Activated CD4-positive, alpha-beta T cell treated with anti-CD3 and anti-CD28 coated beads, Interleukin-2, amount 50 U/mL, for 16 hours (primary cell): ENCODE results near the gene TEX11.
"Not testable (repeated sequence)": the region's sequence is repeated elsewhere in the genome, so short reads cannot be mapped to it uniquely, and the experiment has no call there.

Experiments used
- DNase-seq: peaks from one replicate; pipeline ENCODE4 v3.0.0-alpha.2; 2020

The TEX11 gene

DNA sequence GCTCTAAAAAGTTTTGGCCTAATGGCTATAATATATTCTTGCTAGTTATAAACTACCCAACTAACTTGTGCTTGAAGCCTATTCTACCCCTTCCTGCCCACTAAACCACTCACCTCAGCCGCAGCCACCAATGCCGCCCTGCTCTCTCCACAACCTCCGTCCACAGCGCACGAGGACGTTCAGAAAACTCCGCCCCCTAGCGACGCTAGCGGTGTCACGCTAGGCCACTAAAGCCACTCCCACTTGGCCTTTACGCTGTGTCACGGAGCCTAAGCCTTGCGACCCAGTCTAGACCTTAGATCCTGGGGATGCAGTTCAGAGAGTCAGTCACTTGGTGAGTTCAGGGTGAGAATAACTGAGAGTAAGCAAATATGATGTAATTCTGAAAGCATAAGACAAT lies at the start of gene TEX11:
TEX11 (minus strand) TSS at position 171 of the 400 bp plus-strand sequence. CDS start 922 bp downstream, outside the sequence.
- DNase-seq: no peak

DNA sequence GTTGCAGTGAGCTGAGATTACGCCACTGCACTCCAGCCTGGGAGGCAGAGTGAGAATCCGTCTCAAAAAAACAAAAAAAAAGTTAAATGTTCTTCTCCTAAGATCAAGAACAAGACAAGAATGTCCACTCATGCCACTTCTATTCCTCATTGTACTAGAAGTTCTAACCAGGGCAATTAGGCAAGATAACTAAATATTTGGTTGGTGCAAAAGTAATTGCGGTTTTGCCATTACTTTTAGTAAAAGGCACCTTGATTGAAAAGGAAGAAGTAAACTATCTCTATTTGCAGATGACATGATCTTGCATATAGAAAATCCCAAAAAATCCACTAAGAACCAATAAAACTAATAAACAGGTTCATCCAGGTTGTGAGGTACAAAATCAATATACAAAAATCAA lies 46.4 kb upstream of the TEX11 start:
- DNase-seq: no peak

DNA sequence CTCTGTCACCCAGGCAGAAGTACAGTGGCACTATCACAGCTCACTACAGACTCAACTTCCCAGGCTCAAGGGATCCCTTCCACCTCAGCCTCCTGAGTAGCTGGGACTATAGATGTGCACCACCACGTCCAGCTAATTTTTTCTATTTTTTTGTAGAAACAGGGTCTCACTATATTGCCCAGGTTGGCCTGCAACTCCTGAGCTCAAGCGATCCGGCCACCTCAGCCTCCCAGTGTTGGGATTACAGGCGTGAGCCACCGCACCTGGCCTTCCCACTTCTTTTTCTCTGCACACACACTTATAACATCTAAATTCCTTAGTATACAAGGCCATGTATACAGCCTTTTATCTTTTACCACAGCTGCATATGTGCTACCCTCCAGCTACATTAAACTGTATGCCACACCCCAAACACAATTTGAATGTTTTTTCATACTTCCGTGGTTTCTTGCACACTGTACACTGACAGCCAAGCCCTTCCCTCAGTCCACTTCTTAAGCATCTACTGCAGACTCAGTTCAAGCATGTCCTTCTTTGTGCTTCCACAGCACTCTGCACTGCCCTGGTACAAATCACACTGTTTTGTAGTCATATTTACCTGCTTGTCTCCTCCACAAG lies 15.9 kb upstream of the TEX11 start:
- no peak for DNase-seq

DNA sequence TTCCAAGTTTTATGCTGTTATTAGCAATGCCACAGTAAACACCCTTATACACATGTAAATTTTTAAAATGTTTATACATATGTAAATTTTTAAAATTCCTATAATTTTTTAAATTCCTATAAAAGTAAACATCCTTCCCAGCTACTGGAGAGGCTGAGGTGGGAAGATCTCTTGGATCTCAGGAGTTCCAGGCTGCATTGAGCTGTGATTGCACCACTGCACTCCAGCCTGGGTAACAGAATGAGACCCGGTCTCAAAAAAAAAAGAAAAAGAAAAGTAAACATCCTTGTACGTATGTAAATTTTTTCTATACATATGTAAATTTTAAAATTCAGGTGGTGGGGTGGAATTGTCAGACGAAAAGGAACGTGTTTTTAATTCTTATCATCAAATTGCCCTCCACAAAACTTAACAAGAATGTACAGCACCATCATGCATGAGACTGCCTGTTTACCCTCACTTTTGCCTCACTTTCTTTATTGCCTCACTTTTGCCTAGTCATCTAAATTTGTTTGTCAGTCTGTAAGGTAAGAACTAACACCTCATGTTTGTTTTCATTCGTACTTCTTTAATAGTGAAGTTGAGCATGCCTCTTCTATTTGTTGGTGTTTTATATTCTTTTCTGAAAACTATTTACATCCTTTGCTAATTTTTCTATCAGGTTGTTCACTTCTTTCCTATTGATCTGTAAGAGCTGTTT lies 14.4 kb upstream of the TEX11 start:
- no peak for DNase-seq

DNA sequence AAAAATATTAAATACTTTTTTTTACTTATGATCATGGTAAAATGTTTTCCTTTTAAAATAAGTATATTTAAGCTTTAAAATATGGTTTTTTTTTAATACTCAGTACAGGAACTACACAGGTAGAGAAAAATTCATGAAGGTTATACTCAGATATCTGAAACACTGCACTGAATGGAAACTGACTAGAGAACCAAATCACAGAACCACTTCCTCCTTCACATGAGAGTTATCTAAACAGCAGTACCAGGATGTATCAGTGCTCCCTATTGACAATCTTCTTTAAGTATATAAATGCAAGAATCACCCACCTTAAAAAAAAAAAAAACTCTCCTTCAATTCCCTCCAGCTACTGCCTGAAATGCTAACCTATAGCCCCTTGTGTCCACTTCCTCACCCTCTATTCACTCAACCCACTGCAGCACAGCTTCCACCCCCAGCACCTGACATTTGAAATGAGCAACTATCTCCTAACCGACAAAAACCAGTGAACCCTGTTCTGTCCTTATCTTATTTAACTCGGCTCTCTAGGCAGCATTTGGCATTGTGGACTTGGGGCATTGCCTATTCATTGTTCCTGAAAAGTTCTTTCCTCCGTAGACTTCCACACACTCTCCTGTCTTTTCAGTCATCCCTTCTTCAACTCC lies 13.3 kb upstream of the TEX11 start:
- no peak for DNase-seq

DNA sequence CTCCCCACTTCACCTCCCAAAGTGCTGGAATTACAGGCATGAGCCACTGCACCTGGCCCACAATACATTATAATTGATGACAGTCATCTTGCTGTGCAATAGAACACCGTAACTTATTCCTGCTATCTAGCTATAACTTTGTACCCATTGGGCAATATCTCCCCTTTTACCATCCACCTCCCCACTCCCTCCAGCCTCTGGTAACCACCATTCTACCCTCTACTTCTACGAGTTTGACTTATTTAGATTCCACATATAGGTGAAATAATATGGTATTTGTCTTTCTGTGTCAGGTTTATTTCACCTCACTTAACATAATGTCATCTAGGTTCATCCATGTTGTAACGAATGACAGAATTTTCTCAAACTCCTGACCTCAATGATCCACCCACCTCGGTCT lies 8.2 kb upstream of the TEX11 start:
- DNase-seq: no peak

DNA sequence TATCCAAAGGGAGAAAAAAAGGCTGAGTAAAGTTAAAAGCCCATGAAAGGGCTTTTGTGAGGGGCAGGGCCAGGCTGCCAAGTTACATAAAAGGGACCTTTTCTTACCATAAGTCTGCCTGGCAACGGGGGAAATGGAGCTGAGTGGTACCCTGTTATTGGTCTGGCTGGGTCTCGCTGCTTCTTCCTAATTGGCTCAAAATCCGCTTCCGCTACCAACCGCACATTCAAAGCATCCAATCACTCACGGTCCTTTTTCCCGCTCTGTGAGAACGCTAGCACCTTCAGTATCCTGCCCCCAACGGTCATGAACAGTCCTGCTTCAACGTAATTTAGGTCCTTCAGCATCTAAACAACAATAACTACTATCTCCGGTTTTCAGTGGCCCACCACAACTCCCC lies 611 bp downstream of the TEX11 start:
- DNase-seq: no peak

DNA sequence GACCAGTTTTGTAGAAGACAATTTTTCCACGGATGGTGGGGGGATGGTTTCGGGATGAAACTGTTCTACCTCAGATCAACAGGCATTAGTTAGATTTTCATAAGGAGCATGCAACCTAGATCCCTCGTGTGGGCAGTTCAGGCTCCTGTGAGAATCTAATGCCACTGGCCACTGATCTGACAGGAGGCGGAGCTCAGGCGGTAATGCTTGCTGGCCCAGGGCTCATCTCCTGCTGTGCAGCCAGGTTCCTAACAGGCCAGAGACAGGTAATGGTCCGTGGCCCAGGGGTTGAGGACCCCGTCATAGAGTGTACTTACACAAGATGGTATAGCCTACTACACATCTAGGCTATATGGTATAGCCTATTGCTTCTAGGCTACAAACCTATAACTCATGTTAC lies 7.0 kb downstream of the TEX11 start:
- DNase-seq: no peak

DNA sequence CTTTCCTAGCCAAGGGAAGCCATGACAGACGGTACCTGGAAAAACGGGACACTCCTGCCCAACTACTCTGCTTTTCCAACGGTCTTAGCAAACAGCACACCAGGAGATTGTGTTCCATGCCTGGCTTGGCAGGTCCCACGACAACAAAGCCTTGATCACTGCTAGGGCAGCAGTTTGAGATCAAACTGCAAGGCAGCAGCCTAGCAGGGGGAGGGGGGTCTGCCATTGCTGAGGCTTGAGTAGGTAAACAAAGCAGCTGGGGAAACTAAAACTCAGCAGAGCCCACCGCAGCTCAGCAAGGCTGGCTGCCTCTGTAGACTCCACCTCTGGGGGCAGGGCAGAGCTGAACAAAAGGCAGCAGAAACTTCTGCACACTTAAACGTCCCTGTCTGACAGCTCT lies 18.1 kb downstream of the TEX11 start:
- DNase-seq: not testable (repeated sequence)

DNA sequence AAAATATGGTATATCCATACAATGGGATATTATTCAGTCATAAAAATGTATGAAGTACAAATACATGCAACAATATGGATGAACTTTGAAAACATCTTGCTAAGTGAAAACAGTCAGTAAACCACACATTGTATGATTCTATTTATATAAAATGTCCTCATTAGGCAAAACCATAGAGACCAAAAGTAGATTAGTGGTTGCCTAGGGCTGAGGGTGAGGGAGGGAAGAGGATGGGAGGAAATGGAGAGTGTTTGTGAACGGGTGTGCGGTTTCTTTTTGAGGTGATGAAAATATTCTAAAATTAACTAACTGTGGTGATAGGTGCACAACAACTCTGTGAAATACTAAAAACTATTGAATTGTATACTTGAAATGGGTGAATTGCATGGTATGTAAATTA lies 29.6 kb downstream of the TEX11 start:
- DNase-seq: no peak

DNA sequence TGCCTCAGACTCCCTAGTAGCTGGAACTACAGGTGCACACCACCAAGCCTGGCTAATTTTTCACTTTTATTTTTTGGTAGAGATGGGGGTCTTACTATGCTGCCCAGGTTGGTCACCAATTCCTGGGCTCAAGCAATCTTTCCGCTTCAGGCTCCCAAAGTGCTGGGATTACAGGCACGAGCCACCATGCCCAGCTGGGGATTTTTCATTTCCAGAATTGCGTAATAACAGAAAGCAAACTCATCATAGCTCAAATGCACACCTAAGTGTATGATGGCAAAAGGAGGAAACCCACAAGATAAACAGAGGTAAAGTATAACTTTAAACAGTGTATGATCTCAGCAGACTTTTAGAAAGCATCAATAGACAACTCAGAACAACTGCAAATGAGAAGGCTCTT lies 56.2 kb downstream of the TEX11 start:
- no peak for DNase-seq

DNA sequence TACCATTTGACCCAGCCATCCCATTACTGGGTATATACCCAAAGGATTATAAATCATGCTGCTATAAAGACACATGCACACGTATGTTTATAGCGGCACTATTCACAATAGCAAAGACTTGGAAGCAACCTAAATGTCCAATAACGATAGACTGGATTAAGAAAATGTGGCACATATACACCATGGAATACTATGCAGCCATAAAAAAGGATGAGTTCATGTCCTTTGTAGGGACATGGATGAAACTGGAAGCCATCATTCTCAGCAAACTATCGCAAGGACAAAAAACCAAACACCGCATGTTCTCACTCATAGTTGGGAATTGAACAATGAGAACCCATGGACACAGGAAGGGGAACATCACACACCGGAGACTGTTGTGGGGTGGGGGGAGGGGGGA lies 64.4 kb downstream of the TEX11 start:
- DNase-seq: not testable (repeated sequence)

DNA sequence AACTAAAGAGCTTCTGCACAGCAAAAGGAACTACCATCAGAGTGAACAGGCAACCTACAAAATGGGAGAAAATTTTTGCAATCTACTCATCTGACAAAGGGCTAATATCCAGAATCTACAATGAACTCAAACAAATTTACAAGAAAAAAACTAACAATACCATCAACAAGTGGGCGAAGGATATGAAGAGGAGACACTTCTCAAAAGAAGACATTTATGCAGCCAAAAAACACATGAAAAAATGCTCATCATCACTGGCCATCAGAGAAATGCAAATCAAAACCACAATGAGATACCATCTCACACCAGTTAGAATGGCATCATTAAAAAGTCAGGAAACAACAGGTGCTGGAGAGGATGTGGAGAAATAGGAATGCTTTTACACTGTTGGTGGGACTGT lies 64.9 kb downstream of the TEX11 start:
- DNase-seq: not testable (repeated sequence)

DNA sequence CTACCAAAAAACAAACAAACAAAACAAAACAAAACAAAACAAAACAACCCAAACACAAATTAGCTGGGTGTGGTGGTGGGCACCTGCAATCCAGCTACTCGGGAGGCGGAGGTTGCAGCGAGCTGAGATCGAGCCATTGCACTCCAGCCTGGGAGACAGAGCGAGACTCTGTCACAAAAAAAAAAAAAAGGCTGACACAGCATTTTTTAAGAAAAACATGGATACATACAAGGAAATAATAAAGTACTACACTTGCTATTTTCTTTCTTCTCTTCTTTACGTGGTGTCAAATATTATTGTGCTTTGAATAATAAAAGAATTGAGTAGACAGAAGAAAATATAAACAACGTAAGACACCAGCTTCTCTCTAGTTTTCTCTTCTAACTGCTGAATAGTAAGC lies 73.9 kb downstream of the TEX11 start:
- DNase-seq: no peak

DNA sequence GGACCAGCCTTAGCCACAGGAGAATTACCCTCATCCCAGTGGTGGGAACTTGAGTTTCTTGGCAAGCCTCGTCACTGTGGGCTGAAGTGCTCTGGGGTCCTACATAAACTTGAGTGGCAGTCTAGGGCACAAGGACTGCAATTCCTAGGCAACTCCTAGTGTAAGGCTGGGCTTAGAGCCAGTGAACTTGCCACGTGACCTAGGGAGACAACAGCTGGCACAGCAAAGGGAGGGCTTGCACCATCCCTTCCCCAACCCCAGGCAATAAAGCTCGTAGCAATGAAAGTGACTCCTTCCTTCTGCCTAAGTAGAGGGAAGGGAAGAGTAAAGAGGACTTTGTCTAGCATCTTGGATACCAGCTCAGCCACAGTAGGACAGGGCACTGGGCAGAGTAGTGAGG lies 81.8 kb downstream of the TEX11 start:
- DNase-seq: no peak

DNA sequence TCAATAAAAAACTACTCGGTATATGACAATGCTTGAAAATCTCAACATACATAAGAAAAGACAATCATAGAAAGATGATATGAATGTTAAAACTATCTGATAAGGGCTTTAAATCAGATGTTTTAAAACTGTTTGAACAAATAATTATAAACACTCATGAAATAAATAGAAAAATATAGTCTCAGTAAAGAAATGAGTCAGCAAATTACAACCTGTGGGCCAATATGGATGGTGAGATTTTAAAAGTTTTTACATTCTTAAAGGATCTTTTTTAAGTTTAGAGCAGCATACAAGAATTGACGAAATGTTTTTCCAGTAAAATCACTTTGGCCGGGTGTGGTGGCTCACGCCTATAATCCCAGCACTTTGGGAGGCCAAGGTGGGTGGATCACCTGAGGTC lies 83.1 kb downstream of the TEX11 start:
- no peak for DNase-seq

DNA sequence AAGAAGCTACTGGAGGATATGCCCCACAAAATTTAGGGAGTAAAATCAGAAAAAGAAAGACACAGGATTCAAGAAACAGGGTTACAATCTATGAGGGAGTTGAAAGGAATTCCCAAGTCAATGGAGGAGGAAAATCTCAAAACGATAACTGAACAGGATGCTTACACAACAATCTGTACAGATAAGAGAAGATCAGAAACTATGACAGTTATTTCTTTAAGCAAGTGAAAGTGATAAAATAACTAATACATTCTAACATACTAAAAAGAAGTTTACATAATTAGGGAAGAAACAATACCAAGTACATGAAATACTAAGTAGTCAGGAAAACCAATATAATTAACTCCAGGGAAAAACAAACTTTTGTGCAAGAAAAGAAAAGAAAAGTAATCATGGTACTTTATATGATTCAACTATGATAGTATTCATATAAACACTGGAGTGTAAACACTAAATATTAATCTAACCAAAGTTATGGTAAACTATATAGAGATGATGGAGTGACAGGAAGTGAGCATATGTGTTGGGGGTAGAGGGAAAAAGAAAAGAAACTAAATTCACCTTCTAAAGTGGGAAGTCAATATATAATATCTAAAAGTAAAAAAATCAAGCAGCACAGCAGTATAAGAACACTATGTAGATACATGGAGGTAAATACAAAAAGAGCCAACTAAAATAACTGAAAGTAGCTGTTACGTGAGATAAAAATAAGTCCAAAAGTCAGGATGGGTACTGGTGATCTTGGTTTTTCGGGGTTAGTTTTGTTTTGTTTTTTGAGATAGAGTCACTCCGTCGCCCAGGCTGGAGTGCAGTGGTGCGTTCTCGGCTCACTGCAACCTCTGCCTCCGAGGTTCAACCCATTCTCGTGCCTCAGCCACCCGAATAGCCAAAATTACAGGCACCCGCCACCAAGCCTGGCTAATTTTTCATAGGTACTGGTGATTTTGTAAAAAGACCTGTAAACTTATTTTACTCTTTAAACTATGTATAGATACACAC lies 99.3 kb downstream of the TEX11 start:
- no peak for DNase-seq

DNA sequence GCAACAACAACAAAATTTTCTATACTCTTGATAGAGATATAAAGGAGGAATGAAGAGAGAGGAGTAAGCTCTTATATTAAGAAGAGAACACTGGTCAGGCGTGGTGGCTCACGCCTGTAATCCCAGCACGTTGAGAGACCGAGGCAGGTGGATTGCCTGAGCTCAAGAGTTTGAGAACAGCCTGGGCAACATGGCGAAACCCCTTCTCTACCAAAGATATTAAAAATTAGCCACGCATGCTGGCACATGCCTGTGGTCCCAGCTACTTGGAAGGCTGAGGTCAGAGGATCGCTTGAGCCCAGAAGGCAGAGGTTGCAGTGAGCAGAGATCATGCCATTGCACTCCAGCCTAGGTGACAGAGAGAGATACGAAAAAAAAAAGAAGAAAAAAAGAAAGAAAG lies 102.4 kb downstream of the TEX11 start:
- no peak for DNase-seq

DNA sequence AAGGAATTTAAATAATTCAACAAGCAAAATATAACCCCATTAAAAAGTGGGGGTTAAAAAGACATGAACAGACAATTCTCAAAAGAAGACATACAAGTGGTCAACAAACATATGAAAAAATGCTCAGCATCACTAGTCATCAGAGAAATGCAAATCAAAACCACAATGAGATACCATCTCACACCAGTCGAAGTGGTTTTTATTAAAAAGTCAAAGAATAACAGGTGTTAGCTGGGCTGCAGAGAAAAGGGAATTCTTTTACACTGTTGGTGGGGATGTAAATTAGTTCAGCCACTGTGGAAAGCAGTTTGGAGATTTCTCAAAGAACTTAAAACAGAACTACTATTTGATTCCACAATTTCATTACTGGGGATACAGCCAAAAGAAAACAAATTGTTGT lies 111.8 kb downstream of the TEX11 start:
- DNase-seq: not testable (repeated sequence)

DNA sequence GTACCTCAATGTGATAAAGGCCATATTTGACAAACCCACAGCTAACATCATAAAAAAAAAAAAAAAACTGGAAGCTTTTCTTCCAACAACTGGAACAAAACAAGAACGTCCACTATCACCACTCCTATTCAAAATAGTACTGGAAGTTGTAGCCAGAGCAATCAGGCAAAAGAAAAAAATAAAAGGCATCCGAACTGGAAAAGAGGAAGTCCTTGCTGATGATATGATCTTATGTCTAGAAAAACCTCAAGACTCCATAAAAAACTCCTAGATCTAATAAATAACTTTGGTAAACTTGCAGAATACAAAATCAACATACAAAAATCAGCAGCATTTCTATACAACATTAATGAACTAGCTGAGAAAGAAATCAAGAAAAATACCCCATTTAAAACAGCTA lies 134.3 kb downstream of the TEX11 start:
- DNase-seq: no peak

DNA sequence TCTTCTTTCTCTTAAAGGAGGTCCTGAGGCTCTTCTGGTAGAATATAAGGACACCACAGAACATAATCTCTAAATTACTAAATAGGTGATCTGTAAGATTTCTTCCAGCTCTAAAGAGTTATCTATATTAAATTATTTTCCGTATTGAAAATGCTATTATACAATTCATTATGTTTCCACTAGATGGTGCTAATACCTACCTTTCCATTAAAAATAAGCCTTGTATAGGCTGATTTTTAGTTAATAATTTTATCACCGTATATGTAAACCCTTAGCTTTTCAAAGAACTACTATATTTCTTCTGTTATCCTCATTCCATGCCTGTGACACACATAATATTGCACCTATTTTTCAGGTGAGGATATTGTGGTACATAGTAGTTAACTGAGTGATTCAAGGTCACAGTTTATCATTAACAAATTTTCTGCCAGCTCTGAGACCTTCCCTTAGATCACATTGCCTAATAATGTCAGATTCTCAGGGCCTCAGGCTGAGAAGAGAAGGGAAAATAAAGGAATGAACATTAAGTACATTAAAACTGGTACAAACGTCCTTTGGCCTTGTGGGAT lies 138.8 kb downstream of the TEX11 start:
- no peak for DNase-seq

DNA sequence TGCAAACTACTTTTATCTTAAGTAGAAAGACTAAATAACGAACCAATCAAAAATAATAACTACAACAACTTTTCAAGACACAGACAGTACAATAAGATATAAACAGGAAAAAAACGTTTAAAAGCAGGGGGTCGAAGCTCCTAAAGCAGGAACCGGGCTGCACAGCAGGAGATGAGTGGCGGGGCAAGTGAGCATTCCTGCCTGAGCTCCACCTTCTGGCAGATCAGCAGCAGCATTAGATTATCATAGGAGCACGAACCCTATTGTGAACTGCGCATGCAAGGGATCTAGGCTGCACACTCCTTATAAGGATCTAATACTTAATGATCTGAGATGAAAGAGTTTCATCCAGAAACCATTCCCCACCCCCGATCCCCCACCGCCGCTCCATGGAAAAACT lies 146.2 kb downstream of the TEX11 start:
- DNase-seq: no peak

DNA sequence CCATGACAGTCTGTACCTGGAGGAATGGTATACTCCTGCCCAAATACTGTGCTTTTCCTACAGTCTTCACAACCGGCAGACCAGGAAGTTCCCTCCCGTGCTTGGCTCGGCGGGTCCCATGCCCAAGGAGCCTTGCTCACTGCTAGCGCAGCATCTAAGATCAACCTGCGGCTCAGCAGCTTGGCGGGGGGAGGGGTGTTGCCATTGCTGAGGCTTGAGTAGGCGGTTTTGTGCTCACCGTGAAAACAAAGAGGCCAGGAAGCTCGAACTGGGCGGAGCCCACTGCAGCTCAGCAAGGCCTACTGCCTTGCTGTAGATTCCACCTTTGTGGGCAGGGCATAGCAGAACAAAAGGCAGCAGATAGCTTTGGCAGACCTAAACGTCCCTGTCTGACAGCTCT lies 152.7 kb downstream of the TEX11 start:
- DNase-seq: peak; percentile 58
